LNCaP clone FGC (cell line): ENCODE results near the gene OLFML2A.

Experiments
- DNase-seq: peaks from one replicate; pipeline ENCODE4 v3.0.0-alpha.2; 2011; ENCODE audit warnings: low read depth
- H3K4me3 ChIP-seq: 2 replicates; pipeline ENCODE4 v1.5.1; 2011; ENCODE audit warnings: mild to moderate bottlenecking, low read depth, low read length, control low read depth
- CTCF ChIP-seq: IDR thresholded peaks from 2 replicates; pipeline ENCODE4 v1.5.1; 2012; ENCODE audit warnings: mild to moderate bottlenecking; ENCODE audit not compliant: control insufficient read depth, insufficient read depth; ENCODE audit errors: extremely low read depth

Gene OLFML2A

GRCh38 chr9:124799274-124800006, 22.5 kb downstream of the OLFML2A start:
- DNase-seq, result no peak
- H3K4me3 ChIP-seq, result no peak overlapping the region
- TF ChIP-seq CTCF, result no peak

- no peak overlapping the region for H3K4me3 ChIP-seq
- TF ChIP-seq CTCF, result no peak
- peak; percentile 2 for DNase-seq
Measured at GRCh38 chr9:124800306-124801259, 23.6 kb downstream of the OLFML2A start.

GRCh38 chr9:124801356-124801755, 24.4 kb downstream of the OLFML2A start:
- TF ChIP-seq CTCF, result no peak
- H3K4me3 ChIP-seq, result no peak overlapping the region
- DNase-seq, result no peak

- DNase-seq, result no peak
- no peak for TF ChIP-seq CTCF
- no peak overlapping the region for H3K4me3 ChIP-seq
Measured at GRCh38 chr9:124802426-124802825, 25.5 kb downstream of the OLFML2A start.

- no peak for TF ChIP-seq CTCF
- no peak for DNase-seq
- no peak overlapping the region for H3K4me3 ChIP-seq
Measured at GRCh38 chr9:124803911-124804310, 27.0 kb downstream of the OLFML2A start.

GRCh38 chr9:124805186-124805585, 28.3 kb downstream of the OLFML2A start:
- no peak for TF ChIP-seq CTCF
- H3K4me3 ChIP-seq, result no peak overlapping the region
- no peak for DNase-seq
